Osteoblast (primary cell): ENCODE measurements around the gene FOLR3. TPM values are rescaled to one million over a fixed set of nuclear protein-coding genes. Genes with fewer than 3 reads are reported as not detected.
"Not testable (repeated sequence)": the region's sequence is repeated elsewhere in the genome, so short reads cannot be mapped to it uniquely, and the experiment has no call there.

Experiments
- DNase-seq: peaks from one replicate; pipeline ENCODE4 v3.0.0; 2011; ENCODE audit warnings: low spot score, mixed read lengths; ENCODE audit not compliant: insufficient read length; ENCODE audit errors: missing footprints
- H2AFZ ChIP-seq: 2 replicates; pipeline ENCODE4 v1.6.0; 2011; ENCODE audit warnings: mild to moderate bottlenecking, low read length
- H3K27ac ChIP-seq: 2 replicates; pipeline ENCODE4 v1.5.1; 2011; ENCODE audit warnings: mild to moderate bottlenecking, low read depth, low read length, moderate library complexity
- H3K27me3 ChIP-seq: 2 replicates; pipeline ENCODE4 v1.6.0; 2012; ENCODE audit warnings: mild to moderate bottlenecking, control low read depth, inconsistent platforms, low read length, moderate library complexity; ENCODE audit not compliant: insufficient read depth
- H3K36me3 ChIP-seq: 2 replicates; pipeline ENCODE4 v1.5.1; 2011; ENCODE audit warnings: mild to moderate bottlenecking, low read length, control low read depth, moderate library complexity; ENCODE audit not compliant: insufficient read depth
- H3K4me1 ChIP-seq: 2 replicates; pipeline ENCODE4 v1.5.1; 2011; ENCODE audit warnings: mild to moderate bottlenecking, low read length, control low read depth, moderate library complexity; ENCODE audit not compliant: insufficient read depth
- H3K4me2 ChIP-seq: 2 replicates; pipeline ENCODE4 v1.6.0; 2011; ENCODE audit warnings: mild to moderate bottlenecking, low read length; ENCODE audit not compliant: insufficient read depth
- H3K4me3 ChIP-seq: fragments of 200-600 bp; sonication (generic); 3 replicates; pipeline ENCODE4 v1.5.1; 2012; ENCODE audit warnings: mild to moderate bottlenecking, low read length, inconsistent platforms; ENCODE audit not compliant: insufficient read depth
- H3K79me2 ChIP-seq: 2 replicates; pipeline ENCODE4 v1.6.0; 2012; ENCODE audit warnings: mild to moderate bottlenecking, low read length, control low read depth, inconsistent platforms; ENCODE audit not compliant: insufficient read depth
- H3K9me3 ChIP-seq: 2 replicates; pipeline ENCODE4 v1.5.1; 2011; ENCODE audit warnings: low read depth, low read length, control low read depth
- H4K20me1 ChIP-seq: 2 replicates; pipeline ENCODE4 v1.6.0; 2012; ENCODE audit warnings: mild to moderate bottlenecking, low read length, control low read depth; ENCODE audit not compliant: insufficient read depth
- total RNA-seq: library from RNA; depleted of rRNA; stranded (reverse); fragments of >200 nt; gene quantifications from 2 replicates; pipeline ENCODE4 v1.2.3, GENCODE V29; 2012
- TF ChIP-seq, protein P1 (sequence below): IDR thresholded peaks from 2 replicates; pipeline ENCODE4 v1.5.1; 2011; ENCODE audit warnings: mild to moderate bottlenecking, low read depth, low read length, moderate library complexity; ENCODE audit errors: extremely low read depth

FOLR3 gene
- 0.88 and 1.1 TPM in 2 replicates for total RNA-seq

DNA sequence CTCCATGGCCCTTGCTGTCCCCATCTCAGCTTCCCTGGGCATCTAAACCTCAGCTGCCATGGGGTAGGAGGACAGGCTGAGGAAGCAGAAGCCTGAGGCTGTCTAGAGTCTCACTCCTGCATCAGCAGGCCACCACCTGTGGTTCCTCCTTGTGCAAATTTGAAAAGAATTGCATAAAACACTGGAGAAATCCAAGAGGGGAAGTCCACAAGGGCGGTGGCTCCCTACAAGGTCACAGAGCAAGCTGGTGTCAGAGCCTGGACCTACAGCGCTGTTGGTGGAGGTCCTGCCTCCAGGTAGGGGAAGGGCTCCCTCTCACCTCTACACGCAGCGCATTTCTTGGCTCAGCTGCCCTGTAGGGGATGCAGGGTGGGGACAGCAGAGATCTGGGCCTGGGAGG is at the start of gene FOLR3:
FOLR3 (plus strand) TSS at position 253 of the 400 bp plus-strand sequence. CDS start 228 bp downstream, outside the sequence.
- not testable (repeated sequence) for H3K27me3 ChIP-seq, H3K4me1 ChIP-seq, DNase-seq, H3K79me2 ChIP-seq, H3K4me3 ChIP-seq, H3K4me2 ChIP-seq, H4K20me1 ChIP-seq, H3K9me3 ChIP-seq, H3K36me3 ChIP-seq
- Histone ChIP-seq H3K27ac (peak within 1 kb of the TSS; percentile 9), H2AFZ (peak within 1 kb of the TSS; percentile 40)

DNA sequence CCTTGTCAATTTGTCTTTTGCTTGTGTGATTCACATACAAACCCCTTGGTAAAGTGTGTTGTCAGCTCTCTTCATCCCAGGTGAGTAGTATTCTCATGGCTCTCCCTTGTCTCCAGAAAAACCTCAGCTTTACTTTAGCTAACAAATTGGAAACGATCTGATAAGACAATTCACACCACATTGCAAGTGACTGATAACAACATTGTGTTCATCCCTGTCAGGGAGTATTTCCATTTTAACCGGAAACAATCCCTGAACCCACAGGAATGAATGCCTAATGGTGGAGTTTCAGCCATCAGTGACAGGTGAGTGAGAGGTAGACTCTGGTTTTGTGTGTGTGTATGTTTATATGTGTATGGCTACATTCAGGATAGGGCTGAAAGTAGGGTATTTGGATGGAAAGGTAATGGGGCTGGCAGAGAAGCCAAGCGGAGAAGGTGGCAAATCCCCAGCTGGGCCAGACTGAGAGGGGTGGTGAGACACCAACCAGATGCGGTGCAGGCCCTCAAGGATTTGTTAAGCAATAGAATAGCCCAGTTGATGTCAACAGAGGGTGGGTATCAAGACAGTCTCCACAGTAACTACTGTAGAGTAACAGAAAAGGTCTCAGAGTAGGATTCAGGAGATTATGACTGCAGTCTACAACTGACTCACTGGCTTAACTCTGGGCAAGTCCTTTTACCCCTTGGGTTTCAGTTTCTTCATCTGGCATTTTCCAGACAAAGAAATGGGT is 47.3 kb upstream of the FOLR3 start:
- Histone ChIP-seq H2AFZ (no peak overlapping the region), H3K27me3 (no peaks in the 10 kb centered on the region), H3K27ac (no peak overlapping the region), H3K79me2 (no peaks in the 10 kb centered on the region), H3K4me1 (no peaks in the 10 kb centered on the region), H3K4me2 (no peak overlapping the region), H4K20me1 (no peaks in the 10 kb centered on the region), H3K9me3 (no peaks in the 10 kb centered on the region), H3K36me3 (peaks cover 13% of the 10 kb centered on the region), H3K4me3 (no peak overlapping the region)
- no peak for DNase-seq
- TF ChIP-seq, protein P1, sequence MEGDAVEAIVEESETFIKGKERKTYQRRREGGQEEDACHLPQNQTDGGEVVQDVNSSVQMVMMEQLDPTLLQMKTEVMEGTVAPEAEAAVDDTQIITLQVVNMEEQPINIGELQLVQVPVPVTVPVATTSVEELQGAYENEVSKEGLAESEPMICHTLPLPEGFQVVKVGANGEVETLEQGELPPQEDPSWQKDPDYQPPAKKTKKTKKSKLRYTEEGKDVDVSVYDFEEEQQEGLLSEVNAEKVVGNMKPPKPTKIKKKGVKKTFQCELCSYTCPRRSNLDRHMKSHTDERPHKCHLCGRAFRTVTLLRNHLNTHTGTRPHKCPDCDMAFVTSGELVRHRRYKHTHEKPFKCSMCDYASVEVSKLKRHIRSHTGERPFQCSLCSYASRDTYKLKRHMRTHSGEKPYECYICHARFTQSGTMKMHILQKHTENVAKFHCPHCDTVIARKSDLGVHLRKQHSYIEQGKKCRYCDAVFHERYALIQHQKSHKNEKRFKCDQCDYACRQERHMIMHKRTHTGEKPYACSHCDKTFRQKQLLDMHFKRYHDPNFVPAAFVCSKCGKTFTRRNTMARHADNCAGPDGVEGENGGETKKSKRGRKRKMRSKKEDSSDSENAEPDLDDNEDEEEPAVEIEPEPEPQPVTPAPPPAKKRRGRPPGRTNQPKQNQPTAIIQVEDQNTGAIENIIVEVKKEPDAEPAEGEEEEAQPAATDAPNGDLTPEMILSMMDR, result no peak

DNA sequence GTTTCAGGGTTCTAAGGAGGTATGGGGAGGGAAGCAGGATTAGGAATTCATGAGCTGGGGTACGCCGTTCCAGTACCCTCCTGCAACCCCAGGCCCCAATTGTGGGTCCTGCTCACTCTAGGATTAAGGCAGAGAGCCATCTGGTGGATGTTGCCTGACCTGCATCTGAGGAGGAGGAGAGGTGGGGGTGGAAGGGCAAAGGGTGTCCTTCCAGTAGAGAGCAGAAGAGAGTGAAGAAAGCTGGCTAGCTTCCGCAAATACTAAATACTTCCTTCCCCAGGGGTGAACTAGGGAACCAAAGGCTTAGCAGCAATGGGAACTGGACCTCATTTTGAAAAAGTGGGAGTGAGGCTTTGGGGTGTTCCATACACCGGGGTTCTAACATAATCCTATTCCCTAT is 44.2 kb upstream of the FOLR3 start:
- no peaks in the 10 kb centered on the region for H3K27me3 ChIP-seq
- peak; percentile 87 for DNase-seq
- H3K27ac ChIP-seq, result peak overlapping the region; percentile 9
- no peak overlapping the region for H3K4me2 ChIP-seq
- peaks cover 32% of the 10 kb centered on the region for H3K36me3 ChIP-seq
- TF ChIP-seq, protein P1, result peak; percentile 86
- H3K9me3 ChIP-seq, result no peaks in the 10 kb centered on the region
- no peaks in the 10 kb centered on the region for H3K4me1 ChIP-seq
- H4K20me1 ChIP-seq, result no peaks in the 10 kb centered on the region
- no peaks in the 10 kb centered on the region for H3K79me2 ChIP-seq
- no peak overlapping the region for H2AFZ ChIP-seq
- H3K4me3 ChIP-seq, result no peak overlapping the region

DNA sequence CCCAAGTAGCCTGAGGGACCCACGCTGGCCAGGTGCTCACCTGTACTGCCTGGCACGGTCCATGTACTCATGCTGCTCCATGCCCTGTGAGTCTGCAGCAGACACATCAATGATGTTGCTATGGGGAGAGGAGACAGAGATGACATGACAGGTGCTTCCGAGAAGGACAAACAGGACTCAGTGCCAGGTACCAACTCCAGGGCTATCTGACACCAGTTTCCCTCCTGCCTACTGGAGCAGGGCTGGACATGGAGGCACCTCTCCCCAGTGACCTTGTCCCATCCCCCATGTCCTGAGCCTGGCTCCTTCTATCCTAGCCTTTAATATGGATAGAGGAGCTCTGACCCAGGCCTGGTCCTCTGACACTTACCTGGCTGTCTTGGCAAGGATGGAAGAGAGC is 36.8 kb upstream of the FOLR3 start:
- DNase-seq, result no peak
- H2AFZ ChIP-seq, result no peak overlapping the region
- H3K4me1 ChIP-seq, result peaks cover 31% of the 10 kb centered on the region
- H3K27me3 ChIP-seq, result no peaks in the 10 kb centered on the region
- TF ChIP-seq, protein P1, result no peak
- H3K9me3 ChIP-seq, result no peaks in the 10 kb centered on the region
- no peak overlapping the region for H3K4me2 ChIP-seq
- no peak overlapping the region for H3K4me3 ChIP-seq
- peaks cover 57% of the 10 kb centered on the region for H3K79me2 ChIP-seq
- peaks cover 20% of the 10 kb centered on the region for H4K20me1 ChIP-seq
- H3K27ac ChIP-seq, result no peak overlapping the region
- H3K36me3 ChIP-seq, result peaks cover 60% of the 10 kb centered on the region
